ENCODE data around the gene ZNF428. TPM values are rescaled to one million over a fixed set of nuclear protein-coding genes. Genes with fewer than 3 reads are reported as not detected.

Gene ZNF428
- total and polyA plus RNA-seq, 4 donors: 6.5 to 22.1 (median 14.4) TPM

DNA sequence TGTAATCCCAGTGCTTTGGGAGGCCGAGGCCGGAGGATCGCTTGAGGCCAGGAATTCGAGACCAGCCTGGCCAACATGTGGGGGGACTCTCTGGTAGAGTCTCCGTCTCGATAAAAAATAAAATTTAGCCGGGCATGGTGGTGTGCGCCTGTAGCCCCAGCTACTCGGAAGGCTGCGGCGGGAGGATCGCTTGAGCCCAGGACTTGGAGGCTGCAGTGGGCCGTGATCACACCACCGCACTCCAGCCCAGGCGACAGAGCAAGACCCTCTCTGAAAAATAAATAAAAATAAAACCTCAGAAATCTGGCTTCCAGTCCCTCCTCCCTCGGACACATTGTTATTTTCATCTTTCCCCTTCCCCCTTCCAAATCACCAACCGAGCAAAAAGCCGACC lies 23.8 kb downstream of the ZNF428 start:
- Histone ChIP-seq H3K36me3 (ENCODE audit: control insufficient read depth in 4 of 4, insufficient read depth in 3 of 4, low read depth in 1 of 4, low read length in 3 of 4) (peaks cover 8 to 30% (median 13%) of the 10 kb centered on the region in 4 donors), H3K4me3 (ENCODE audit: low read depth in 1 of 3, low read length in 3 of 3) (peak overlapping the region; percentile 70 to 83 (median 81)), H3K27ac (ENCODE audit: low read depth in 1 of 2, low read length in 2 of 2) (peak overlapping the region; percentile 84 to 88), H3K9me3 (ENCODE audit: control insufficient read depth in 4 of 4, low read length in 3 of 4) (no peaks in the 10 kb centered on the region), H3K9ac (ENCODE audit: low read depth in 1 of 2, low read length in 2 of 2) (peak overlapping the region; percentile 72 to 96), H3K4me1 (ENCODE audit: control insufficient read depth in 4 of 4, insufficient read depth in 4 of 4, low read length in 3 of 4) (peaks cover 6 to 40% (median 33%) of the 10 kb centered on the region in 4 donors), H3K27me3 (ENCODE audit: control insufficient read depth in 4 of 4, insufficient read depth in 4 of 4, low read length in 3 of 4) (no peaks in the 10 kb centered on the region)
- 2% methylated on average over 18 of the region's 18 CpGs for WGBS
- DNase-seq (ENCODE audit: low spot score): no peak
- TF ChIP-seq NR2F2 (IDR thresholded peaks at IDR 0.05): no peak
- TF ChIP-seq, protein P1, sequence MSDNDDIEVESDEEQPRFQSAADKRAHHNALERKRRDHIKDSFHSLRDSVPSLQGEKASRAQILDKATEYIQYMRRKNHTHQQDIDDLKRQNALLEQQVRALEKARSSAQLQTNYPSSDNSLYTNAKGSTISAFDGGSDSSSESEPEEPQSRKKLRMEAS (IDR thresholded peaks at IDR 0.05): no peak
- TF ChIP-seq, protein P2, sequence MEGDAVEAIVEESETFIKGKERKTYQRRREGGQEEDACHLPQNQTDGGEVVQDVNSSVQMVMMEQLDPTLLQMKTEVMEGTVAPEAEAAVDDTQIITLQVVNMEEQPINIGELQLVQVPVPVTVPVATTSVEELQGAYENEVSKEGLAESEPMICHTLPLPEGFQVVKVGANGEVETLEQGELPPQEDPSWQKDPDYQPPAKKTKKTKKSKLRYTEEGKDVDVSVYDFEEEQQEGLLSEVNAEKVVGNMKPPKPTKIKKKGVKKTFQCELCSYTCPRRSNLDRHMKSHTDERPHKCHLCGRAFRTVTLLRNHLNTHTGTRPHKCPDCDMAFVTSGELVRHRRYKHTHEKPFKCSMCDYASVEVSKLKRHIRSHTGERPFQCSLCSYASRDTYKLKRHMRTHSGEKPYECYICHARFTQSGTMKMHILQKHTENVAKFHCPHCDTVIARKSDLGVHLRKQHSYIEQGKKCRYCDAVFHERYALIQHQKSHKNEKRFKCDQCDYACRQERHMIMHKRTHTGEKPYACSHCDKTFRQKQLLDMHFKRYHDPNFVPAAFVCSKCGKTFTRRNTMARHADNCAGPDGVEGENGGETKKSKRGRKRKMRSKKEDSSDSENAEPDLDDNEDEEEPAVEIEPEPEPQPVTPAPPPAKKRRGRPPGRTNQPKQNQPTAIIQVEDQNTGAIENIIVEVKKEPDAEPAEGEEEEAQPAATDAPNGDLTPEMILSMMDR (IDR thresholded peaks at IDR 0.05; ENCODE audit: low read depth, low read length, missing input control): no peak
- no peak for TF ChIP-seq HNF4A (conservative IDR thresholded peaks at IDR 0.05)
- TF ChIP-seq, protein P3, sequence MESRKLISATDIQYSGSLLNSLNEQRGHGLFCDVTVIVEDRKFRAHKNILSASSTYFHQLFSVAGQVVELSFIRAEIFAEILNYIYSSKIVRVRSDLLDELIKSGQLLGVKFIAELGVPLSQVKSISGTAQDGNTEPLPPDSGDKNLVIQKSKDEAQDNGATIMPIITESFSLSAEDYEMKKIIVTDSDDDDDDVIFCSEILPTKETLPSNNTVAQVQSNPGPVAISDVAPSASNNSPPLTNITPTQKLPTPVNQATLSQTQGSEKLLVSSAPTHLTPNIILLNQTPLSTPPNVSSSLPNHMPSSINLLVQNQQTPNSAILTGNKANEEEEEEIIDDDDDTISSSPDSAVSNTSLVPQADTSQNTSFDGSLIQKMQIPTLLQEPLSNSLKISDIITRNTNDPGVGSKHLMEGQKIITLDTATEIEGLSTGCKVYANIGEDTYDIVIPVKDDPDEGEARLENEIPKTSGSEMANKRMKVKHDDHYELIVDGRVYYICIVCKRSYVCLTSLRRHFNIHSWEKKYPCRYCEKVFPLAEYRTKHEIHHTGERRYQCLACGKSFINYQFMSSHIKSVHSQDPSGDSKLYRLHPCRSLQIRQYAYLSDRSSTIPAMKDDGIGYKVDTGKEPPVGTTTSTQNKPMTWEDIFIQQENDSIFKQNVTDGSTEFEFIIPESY (IDR thresholded peaks at IDR 0.05): no peak
- no peak for TF ChIP-seq GABPA (IDR thresholded peaks at IDR 0.05 in 1 of 2, conservative IDR thresholded peaks at IDR 0.05 in 1 of 2)
- TF ChIP-seq RXRA (IDR thresholded peaks at IDR 0.05): no peak
- TF ChIP-seq RAD21 (IDR thresholded peaks at IDR 0.05): no peak
- no peak for TF ChIP-seq FOXA1 (IDR thresholded peaks at IDR 0.05)
- TF ChIP-seq FOXA2 (IDR thresholded peaks at IDR 0.05): no peak
- TF ChIP-seq EGR1 (IDR thresholded peaks at IDR 0.05; ENCODE audit: low read depth in 2 of 2): no peak
- TF ChIP-seq YY1 (IDR thresholded peaks at IDR 0.05): no peak
- TF ChIP-seq TAF1 (conservative IDR thresholded peaks at IDR 0.05): no peak
- TF ChIP-seq SP1 (IDR thresholded peaks at IDR 0.05): no peak

DNA sequence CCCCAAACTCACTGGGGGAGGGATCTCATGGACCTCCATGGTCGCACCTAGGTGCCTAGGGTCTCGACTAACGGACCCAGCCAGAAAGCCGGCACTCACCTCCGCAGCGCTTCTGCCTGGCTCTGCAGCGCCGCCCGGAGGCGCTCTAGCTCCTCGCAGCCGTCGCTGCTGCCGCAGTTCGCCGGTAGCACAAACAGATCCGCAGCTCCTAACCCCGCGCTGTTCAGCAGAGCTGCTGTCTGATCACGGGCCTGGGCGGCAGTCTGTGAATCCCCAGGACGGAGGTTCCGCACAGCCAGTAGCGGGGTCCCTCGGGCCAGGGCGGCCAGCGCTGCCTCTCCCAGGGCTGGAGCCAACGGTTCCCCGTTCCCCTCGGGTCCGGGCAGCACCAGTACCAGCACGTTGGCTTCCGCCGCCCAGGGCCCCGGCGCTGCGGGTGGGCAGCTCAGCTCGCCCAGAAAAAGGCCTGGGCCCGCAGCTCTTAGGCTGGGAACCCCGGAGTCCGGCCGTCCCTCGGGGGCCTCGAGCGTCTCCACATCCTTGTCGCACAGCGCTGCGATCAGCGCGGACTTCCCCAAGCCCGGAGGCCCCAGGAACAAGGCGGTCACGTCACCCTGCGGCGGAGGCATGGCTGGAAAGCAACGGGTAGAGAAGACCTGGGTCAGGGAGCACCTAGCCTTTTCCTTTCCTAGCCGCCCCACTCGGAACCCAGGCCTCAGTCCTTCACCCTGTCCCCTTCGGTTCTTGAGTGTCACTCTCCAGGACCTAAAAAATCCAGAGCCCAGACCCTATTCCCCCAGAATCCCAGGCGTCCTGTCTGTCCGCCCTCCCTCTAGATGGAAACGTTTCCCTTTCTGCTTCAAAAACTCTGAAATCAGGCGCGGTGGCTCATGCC lies 24.5 kb downstream of the ZNF428 start:
- no peaks in the 10 kb centered on the region for H3K27me3 ChIP-seq (ENCODE audit: control insufficient read depth in 4 of 4, insufficient read depth in 4 of 4, low read length in 3 of 4)
- H3K4me3 ChIP-seq (ENCODE audit: low read depth in 1 of 3, low read length in 3 of 3): peak overlapping the region; percentile 70 to 83 (median 81)
- TF ChIP-seq, protein P2 (IDR thresholded peaks at IDR 0.05; ENCODE audit: low read depth, low read length, missing input control): peak; percentile 57
- TF ChIP-seq YY1 (IDR thresholded peaks at IDR 0.05) (no peak), RAD21 (IDR thresholded peaks at IDR 0.05) (peak; percentile 70 to 82)
- peak overlapping the region; percentile 72 to 96 for H3K9ac ChIP-seq (ENCODE audit: low read depth in 1 of 2, low read length in 2 of 2)
- H3K27ac ChIP-seq (ENCODE audit: low read depth in 1 of 2, low read length in 2 of 2): peak overlapping the region; percentile 84 to 88
- peaks cover 8 to 30% (median 10%) of the 10 kb centered on the region in 4 donors for H3K36me3 ChIP-seq (ENCODE audit: control insufficient read depth in 4 of 4, insufficient read depth in 3 of 4, low read depth in 1 of 4, low read length in 3 of 4)
- 2% methylated on average over 64 of the region's 64 CpGs for WGBS
- no peaks in the 10 kb centered on the region for H3K9me3 ChIP-seq (ENCODE audit: control insufficient read depth in 4 of 4, low read length in 3 of 4)
- peaks cover 6 to 40% (median 33%) of the 10 kb centered on the region in 4 donors for H3K4me1 ChIP-seq (ENCODE audit: control insufficient read depth in 4 of 4, insufficient read depth in 4 of 4, low read length in 3 of 4)
- peak; percentile 65 for DNase-seq (ENCODE audit: low spot score)
